HG03558 (cell line): ENCODE results near the gene CMAS.
"Not testable (repeated sequence)": the region's sequence is repeated elsewhere in the genome, so short reads cannot be mapped to it uniquely, and the experiment has no call there.

Experiments
- ATAC-seq: cut with Tn5 transposase; IDR thresholded peaks from one replicate; pipeline ENCODE4 v1.9.1; 2021; ENCODE audit warnings: moderate number of reproducible peaks; ENCODE audit not compliant: unreplicated experiment; ENCODE audit errors: extremely low read depth

The CMAS gene

GRCh38 chr12:22044391-22044790 lies 1.6 kb upstream of the CMAS start:
- no peak for ATAC-seq

- no peak for ATAC-seq
Measured at GRCh38 chr12:22046968-22047390, 961 bp downstream of the CMAS start.

- no peak for ATAC-seq
Measured at GRCh38 chr12:22047494-22047893, 1.5 kb downstream of the CMAS start.

- ATAC-seq, result no peak
Measured at GRCh38 chr12:22048351-22049041, 2.5 kb downstream of the CMAS start.

- no peak for ATAC-seq
Measured at GRCh38 chr12:22050078-22050477, 4.1 kb downstream of the CMAS start.

DNA sequence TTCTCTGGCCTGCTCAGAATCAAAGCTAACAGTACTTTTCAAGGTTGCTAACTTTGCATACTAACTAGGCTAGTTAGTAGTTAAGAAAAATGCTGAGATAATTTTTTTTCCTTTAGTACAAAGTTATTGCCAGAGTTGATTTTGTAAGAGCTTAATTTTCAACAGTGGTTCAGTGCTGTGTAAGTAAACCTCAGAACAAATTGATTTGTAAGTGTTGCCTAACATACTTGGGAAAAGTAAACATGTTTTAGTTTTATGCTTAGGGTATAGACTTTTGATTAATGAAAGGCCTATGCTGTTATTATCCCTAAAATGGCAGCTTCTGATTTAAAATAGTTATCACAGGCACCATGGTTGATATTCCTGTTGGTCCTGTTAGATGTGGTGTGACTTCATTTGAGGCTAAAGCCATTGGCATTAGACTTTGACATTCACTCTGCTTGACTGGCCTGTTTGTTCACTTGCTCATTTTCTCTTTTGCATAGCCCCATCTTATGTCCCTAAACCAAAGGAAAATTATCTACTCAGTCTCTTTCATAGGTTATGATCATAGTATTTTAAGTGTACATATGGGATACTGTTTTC lies 5.2 kb downstream of the CMAS start:
- no peak for ATAC-seq

GRCh38 chr12:22052994-22053393 lies 7.0 kb downstream of the CMAS start:
- ATAC-seq, result not testable (repeated sequence)

GRCh38 chr12:22054155-22054554 lies 8.1 kb downstream of the CMAS start:
- no peak for ATAC-seq

GRCh38 chr12:22056607-22057006 lies 10.6 kb downstream of the CMAS start:
- ATAC-seq, result no peak

DNA sequence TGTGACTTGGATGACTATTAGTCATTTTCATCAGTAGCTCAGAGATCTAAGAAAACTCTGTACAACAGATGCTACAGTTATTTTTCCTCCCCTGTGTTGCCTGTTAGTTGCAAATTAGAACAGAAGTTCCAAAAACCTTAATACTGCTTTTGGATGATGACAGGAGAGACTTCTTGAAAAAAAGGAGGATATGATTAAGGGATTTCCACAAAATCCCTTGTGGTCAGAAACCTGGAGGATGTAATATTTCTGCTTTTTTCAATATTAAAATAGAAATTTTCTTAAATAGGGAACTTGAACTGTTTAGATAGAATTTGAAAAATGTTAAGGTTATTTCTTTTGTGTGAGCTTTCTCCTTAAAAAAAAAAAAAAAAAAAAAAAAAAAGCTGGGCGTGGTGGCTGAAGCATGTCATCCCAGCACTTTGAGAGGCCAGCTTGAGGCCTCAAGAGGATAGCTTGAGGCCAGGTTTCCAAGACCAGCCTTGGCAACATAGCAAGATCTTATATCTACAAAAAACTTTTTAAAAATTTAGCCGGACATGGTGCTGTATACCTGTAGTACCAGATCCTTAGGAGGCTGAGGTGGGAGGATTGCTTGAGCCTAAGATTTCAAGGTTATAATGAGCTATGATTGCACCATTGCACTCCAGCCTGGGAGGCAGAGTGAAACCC lies 14.1 kb downstream of the CMAS start:
- ATAC-seq, result no peak

DNA sequence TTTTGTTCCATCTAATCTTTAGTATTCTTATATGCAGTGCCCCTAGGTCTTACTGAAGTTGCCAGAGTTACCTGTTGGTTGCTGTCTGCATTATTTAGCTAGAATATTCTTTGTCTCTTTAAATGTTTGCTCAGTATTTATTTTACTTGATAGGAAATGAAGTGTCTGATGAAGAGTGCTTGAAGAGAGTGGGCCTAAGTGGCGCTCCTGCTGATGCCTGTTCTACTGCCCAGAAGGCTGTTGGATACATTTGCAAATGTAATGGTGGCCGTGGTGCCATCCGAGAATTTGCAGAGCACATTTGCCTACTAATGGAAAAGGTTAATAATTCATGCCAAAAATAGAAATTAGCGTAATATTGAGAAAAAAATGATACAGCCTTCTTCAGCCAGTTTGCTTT lies 18.9 kb downstream of the CMAS start:
- no peak for ATAC-seq

DNA sequence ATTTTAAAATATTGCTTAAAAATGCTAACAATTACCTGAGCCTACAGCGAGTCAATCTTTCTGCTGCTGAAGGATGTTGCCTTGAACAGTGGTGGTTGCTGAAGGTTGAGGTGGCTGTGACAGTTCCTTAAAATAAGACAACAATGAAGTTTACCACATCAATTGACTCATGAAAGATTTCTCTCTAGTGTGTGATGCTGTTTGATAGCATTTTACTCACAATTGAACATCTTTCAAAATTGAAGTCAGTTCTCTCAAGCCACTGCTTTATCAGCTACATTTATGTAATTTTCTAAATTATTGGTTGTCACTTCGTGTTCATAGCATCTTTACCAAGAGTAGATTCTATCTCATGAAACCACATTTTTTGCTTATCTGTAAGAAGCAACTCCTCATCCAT lies 20.3 kb downstream of the CMAS start:
- ATAC-seq, result no peak

DNA sequence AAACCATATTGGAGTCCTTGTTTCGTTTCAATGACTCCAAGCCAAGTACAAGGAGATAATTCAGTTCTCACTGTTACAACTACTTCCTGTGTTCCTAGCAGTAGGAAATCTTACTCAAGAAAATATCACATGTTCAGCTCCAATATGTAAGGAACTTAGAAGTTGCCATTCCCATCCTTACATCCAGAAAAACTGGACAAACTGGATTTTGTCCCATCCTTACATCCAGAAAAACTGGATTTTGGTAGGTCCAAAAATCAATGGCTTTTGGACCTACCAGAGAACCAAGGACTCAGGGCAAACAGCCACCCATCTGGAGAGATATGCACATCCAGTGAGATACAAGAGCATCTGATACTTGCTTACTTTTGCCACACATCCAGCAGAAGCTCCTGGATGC lies 23.8 kb downstream of the CMAS start:
- no peak for ATAC-seq

DNA sequence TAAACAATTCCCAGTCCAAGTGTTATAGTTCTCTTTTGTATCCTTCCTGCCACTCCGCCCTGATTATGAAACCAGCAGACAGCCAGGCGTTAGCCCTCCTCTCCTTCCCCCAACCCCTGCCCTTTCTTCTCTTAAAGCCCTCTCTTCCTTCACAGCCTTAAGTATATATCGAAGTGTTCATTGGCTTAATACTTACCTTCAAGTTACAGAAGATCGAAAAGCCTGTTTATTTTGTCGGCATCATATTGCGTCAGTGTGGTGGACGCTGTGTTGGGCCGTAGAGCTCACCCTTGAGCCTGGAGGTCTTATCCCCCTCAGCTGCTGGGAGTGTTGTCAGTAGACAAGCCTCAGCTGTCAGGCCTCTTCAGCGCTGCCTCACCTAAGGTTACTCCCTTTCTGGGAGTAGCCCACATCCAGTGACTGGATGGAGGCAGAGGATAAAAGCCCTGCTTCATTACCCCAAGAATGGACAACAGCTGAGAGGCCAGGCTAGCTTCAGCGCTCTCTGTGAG lies 36.2 kb downstream of the CMAS start:
- no peak for ATAC-seq

GRCh38 chr12:22083167-22083566 lies 37.1 kb downstream of the CMAS start:
- no peak for ATAC-seq

GRCh38 chr12:22084852-22085251 lies 38.8 kb downstream of the CMAS start:
- no peak for ATAC-seq

GRCh38 chr12:22088886-22089285 lies 42.9 kb downstream of the CMAS start:
- ATAC-seq, result no peak

DNA sequence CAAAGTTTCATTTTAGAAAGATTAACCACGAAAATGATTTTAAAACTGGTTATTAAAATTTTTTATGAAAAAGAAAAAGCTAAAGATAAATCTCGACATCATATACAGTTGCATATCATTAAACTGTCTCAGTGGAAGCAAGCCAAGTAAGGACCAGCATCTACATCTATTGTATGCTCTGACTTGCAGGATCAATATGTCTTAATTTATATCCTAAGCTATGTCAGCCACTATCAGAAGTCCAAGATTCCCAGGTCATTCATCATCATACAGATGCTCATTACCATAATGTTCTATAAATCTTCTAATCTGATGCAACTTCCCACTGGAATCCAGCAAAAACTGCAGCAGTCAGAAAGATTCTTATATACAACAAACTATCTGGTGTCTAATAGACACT lies 43.5 kb downstream of the CMAS start:
- ATAC-seq, result no peak

- not testable (repeated sequence) for ATAC-seq
Measured at GRCh38 chr12:22099062-22099461, 53.0 kb downstream of the CMAS start.

GRCh38 chr12:22100958-22101748 lies 55.1 kb downstream of the CMAS start:
- ATAC-seq, result peak; percentile 48
